ENCODE results near the gene KCNC3. TPM values are rescaled to one million over a fixed set of nuclear protein-coding genes. Genes with fewer than 3 reads are reported as not detected.

Gene KCNC3
- polyA plus RNA-seq, 3 donors = 36.0 to 77.5 (median 66.7) TPM

DNA sequence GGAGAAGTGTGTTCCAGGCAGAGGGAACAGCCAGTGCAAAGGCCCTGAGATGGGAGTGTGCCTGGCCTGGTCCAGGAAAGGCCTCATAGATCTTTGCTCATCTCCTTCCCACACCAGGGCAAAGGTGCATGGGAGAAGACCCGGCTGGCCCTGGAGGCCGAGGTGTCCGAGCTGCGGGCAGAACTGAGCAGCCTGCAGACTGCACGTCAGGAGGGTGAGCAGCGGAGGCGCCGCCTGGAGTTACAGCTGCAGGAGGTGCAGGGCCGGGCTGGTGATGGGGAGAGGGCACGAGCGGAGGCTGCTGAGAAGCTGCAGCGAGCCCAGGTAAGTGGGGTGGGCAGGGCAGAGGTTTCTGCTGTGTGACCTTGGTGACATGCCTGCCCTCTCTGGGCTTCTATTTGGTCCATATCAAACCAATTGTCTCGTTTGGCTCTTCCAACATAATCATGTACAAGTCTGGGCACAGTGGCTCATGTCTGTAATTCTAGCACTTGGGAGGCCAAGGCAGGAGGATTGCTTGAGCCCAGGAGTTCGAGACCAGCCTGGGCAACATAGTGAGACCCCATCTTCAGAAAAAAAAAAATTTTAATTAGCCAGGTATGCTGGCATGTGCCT is 51.1 kb downstream of the KCNC3 start:
- no peak for DNase-seq

DNA sequence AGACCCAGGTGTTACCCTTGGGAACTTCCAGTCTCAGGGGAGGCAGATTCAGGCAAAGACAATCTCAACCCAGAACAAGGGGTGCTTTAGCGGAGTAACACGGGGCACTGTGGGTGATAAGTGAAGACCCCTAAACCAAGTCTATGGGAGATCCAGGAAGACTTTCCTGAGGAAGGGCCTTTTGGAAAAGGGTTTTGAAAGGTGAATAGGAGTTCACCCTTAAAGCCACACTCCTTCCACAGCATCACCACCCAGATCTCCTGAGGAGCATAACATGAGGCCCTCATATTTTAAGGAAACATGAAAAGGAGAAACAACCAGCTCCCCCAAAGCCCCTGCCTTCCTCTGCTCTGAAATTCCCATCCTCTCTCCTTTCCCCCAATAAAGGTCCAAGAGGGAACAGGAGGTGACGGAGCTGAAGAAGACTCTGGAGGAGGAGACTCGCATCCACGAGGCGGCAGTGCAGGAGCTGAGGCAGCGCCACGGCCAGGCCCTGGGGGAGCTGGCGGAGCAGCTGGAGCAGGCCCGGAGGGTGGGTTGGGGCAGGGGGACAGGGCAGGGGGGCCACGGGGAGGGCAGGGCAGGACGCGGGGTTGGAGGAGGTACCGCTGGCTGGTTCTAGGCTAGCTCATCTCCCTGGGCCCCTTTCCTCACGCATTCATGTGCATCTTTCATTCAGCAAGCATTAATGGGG is 52.7 kb downstream of the KCNC3 start:
- DNase-seq = no peak

- no peak for DNase-seq
These were observed 53.4 kb downstream of the KCNC3 start for GRCh38 chr19:50275577-50276368.

DNA sequence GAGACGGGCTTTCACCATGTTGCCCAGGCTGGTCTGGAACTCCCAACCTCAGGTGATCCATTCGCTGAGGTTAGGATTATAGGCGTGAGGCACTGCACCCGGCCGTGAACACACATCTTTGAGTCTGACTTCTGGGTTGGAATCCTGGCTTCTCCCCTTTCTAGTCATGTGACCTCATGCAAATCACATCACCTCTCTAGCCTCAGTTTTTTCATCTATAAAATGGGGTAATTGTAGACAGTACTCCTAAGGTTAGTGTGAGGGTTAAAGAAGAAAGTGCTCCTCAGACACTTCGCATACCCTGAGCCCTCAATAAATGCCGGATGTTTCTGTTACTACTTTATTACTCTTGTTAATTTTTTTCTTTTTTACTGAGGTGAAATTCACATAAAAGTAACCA is 55.4 kb downstream of the KCNC3 start:
- no peak for DNase-seq

DNA sequence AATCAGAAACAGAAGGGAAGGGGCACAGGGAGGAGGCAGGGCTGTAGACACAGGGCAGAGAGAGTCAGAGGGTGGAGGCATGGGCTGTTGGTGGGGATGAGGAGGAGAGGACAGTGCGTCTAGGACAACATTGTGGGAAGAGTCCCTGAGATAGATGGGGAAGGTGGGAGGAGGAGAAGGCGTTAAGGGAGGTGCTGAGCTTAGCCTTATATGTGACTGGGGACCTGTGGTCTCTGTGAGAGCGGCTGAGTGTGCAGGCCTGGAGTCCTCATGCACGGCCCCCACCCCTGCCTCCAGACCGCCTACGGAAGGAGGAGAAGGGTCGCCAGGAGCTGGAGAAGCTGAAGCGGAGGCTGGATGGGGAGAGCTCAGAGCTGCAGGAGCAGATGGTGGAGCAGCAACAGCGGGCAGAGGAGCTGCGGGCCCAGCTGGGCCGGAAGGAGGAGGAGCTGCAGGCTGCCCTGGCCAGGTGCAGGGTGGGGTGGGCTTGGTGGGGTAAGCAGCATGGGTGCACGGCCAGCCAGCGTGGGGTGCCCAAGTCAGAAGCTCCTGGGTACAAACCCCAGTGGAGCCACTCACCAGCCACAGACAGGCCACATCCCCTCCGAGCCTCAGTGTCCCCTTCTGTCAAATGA is 56.8 kb downstream of the KCNC3 start:
- no peak for DNase-seq

DNA sequence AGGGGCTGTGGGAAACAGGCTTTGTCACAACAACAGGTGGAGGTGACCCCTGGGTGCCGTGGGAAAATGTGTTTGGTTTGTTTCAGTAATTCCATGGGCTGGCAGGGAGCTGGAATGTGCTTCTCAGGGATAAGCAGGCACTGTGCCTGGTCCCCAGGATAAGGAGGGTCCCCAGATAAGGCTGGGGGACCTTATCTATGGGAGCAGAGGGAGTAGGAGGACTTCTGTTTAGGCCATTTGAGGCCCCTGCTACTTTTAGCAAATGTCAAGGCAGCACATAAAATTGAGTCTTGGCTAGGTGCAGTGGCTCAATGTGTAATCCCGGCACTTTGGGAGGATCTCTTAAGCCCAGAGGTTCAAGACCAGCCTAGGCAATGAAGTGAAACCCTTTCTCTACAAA is 59.5 kb downstream of the KCNC3 start:
- no peak for DNase-seq

DNA sequence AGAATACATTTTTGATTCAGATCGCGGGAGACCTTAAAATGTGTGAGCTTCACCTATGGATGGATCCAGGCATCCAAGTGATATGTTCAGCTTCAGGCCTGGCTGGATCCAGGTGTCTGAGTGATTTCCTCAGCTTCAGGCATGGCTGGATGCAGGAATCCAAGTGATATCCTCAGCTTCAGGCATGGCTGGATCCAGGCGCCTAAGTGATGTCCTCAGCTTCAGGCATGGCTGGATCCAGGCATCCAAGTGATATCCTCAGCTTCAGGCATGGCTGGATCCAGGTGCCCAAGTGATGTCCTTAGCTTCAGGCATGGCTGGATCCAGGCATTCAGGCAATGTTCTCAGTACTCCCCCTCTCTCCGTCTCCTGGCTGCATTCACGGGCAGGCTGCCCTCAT is 60.7 kb downstream of the KCNC3 start:
- DNase-seq = no peak

DNA sequence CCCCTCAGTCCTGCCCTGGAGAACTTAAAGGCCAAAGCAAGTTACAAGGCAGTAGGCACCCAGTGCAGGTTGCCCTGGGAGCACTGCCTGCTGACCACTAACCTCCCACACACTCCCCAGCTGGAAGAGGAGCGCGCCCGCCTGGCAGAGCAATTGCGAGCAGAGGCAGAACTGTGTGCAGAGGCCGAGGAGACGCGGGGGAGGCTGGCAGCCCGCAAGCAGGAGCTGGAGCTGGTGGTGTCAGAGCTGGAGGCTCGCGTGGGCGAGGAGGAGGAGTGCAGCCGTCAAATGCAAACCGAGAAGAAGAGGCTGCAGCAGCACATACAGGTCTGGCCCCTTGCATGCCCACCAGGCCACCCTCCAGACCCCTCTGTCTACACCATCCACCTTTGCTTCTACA is 61.1 kb downstream of the KCNC3 start:
- DNase-seq = no peak

DNA sequence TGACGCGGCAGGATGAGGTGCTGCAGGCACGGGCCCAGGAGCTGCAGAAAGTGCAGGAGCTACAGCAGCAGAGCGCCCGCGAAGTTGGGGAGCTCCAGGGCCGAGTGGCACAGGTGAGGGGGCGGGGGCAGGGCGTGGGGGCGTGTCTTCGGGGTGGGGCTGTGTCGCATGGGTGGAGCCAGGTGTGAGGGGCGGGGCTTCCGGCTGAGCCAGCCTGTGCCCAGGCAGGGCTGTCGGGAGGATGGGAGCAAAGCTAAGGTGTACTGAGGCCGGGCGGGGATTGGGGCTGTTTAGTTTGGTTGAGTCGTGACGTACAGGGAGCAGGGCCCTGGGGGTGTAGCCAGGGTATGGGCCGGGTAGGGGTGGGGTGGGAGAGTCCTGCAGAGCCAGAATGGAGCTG is 62.3 kb downstream of the KCNC3 start:
- DNase-seq = no peak

- DNase-seq = no peak
These were observed 63.1 kb downstream of the KCNC3 start for GRCh38 chr19:50266041-50266440.

- no peak for DNase-seq
These were observed 64.5 kb downstream of the KCNC3 start for GRCh38 chr19:50264483-50265186.

DNA sequence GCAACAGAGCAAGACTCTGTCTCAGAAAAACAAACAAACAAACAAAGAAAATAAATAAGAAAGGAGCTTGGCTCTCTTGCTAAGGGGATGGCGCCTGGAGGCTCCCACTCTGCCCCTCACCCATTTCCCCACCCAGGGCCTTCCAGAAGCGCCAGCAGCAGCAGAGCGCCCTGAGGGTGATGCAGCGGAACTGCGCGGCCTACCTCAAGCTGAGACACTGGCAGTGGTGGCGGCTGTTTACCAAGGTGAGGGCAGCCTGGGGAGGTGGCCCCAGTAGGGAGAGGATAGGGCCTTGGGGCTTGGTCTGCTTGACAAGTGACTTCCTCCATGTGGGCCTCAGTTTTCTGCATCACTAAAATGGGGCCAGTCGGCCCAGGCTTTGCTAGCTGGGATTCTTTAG is 66.0 kb downstream of the KCNC3 start:
- no peak for DNase-seq

Other genes starting within 250 kb of the KCNC3 start
- gene IZUMO2, start 166.1 kb downstream of the KCNC3 start, polyA plus RNA-seq (ENCODE audit: insufficient read length in 3 of 3) = under 1 TPM in 2 of 3 donors, not detected in 1; 0.13 to 0.26 TPM
- 10 to 100 TPM; 25.8 to 31.7 (median 27.2) TPM for gene MYH14, start 125.8 kb downstream of the KCNC3 start, polyA plus RNA-seq (ENCODE audit: insufficient read length in 3 of 3)
- gene NAPSA, start 36.3 kb upstream of the KCNC3 start, polyA plus RNA-seq (ENCODE audit: insufficient read length in 3 of 3) = 10 to 100 TPM in 2 of 3 donors, 1 to 10 TPM in 1; 9.7 to 17.0 (median 15.0) TPM
- gene NR1H2, start 47.1 kb upstream of the KCNC3 start, polyA plus RNA-seq (ENCODE audit: insufficient read length in 3 of 3) = 10 to 100 TPM; 39.7 to 43.3 (median 41.8) TPM
- 10 to 100 TPM; 28.6 to 40.0 (median 37.3) TPM for gene POLD1, start 55.0 kb upstream of the KCNC3 start, polyA plus RNA-seq (ENCODE audit: insufficient read length in 3 of 3)
- 1 to 10 TPM; 1.3 to 2.1 (median 1.3) TPM for gene SPIB, start 89.6 kb upstream of the KCNC3 start, polyA plus RNA-seq (ENCODE audit: insufficient read length in 3 of 3)
- gene MYBPC2, start 103.5 kb upstream of the KCNC3 start, polyA plus RNA-seq (ENCODE audit: insufficient read length in 3 of 3) = 1 to 10 TPM in 2 of 3 donors, under 1 TPM in 1; 0.53 to 1.6 (median 1.0) TPM
- 100 to 1,000 TPM; 128 to 186 (median 173) TPM for gene EMC10, start 147.1 kb upstream of the KCNC3 start, polyA plus RNA-seq (ENCODE audit: insufficient read length in 3 of 3)
- 10 to 100 TPM in 2 of 3 donors, 1 to 10 TPM in 1; 7.9 to 10.7 (median 10.0) TPM for gene GARIN5A, start 147.5 kb upstream of the KCNC3 start, polyA plus RNA-seq (ENCODE audit: insufficient read length in 3 of 3)
- gene JOSD2, start 181.8 kb upstream of the KCNC3 start, polyA plus RNA-seq (ENCODE audit: insufficient read length in 3 of 3) = 10 to 100 TPM; 12.9 to 15.1 (median 14.1) TPM
- gene ASPDH, start 184.5 kb upstream of the KCNC3 start, polyA plus RNA-seq (ENCODE audit: insufficient read length in 3 of 3) = 10 to 100 TPM; 11.5 to 15.1 (median 14.4) TPM
- 10 to 100 TPM; 19.6 to 27.6 (median 22.7) TPM for gene LRRC4B, start 239.1 kb upstream of the KCNC3 start, polyA plus RNA-seq (ENCODE audit: insufficient read length in 3 of 3)

All from renal pelvis (tissue), 4 donors.